GM12878 (cell line): Measurements from ENCODE around the gene GARIN5A. TPM values are rescaled to one million over a fixed set of nuclear protein-coding genes. Genes with fewer than 3 reads are reported as not detected.

Source experiments
- ATAC-seq: fragments of 200-7000 bp; cut with Tn5 transposase; 3 replicates; pipeline ENCODE4 v1.9.1; 2020; ENCODE audit warnings: mild to moderate bottlenecking, moderate library complexity
- BruUV-seq: library from RNA; stranded (reverse); fragments of 400-500 nt; replicated peaks from 2 replicates; lab custom pipeline; 2021; lab: Mats Ljungman, UMichigan
- CTCF ChIA-PET: fragments of 300-600 bp; sonication (Branson Sonifier 250); formaldehyde crosslinking; extraction: SDS; loops from one replicate; lab custom pipeline; 2021; ENCODE audit warnings: inconsistent platforms; lab: Yijun Ruan, JAX
- POLR2A ChIA-PET: fragments of 350-600 bp; formaldehyde crosslinking; extraction: SDS; loops from one replicate; lab custom pipeline; 2021; ENCODE audit warnings: inconsistent platforms; lab: Charles Lee
- RAD21 ChIA-PET: fragments of 300-600 bp; sonication (Branson Sonifier 250); formaldehyde crosslinking; loops from one replicate; lab custom pipeline; 2023; ENCODE audit warnings: antibody characterized with exemption; ENCODE audit not compliant: unreplicated experiment; lab: Charles Lee
- SMC1A ChIA-PET: fragments of 300-600 bp; sonication (Branson Sonifier 250); formaldehyde crosslinking; loops from one replicate; lab custom pipeline; 2023; ENCODE audit not compliant: unreplicated experiment, uncharacterized antibody; lab: Charles Lee
- DNase-seq: peaks from one replicate; pipeline ENCODE4 v3.0.0-alpha.2; 2011; ENCODE audit warnings: low read depth, low spot score
- FAIRE-seq: peaks from 3 replicates; lab custom pipeline; 2011; peaks lifted over from hg19 to GRCh38; lab: Jason Lieb, UNC
- H2AFZ ChIP-seq: 2 replicates; pipeline ENCODE4 v1.6.0; 2011; ENCODE audit warnings: low read depth, low read length, control low read depth; ENCODE audit not compliant: control insufficient read depth
- H3K27ac ChIP-seq: 2 replicates; pipeline ENCODE4 v1.5.1; 2011; ENCODE audit warnings: control low read depth; ENCODE audit not compliant: control insufficient read depth, insufficient read depth
- H3K27me3 ChIP-seq, 2 experiments: replicated peaks in 1 of 2; 2 replicates each; pipeline versions ENCODE4 v1.6.0 to v1.6.1; 2011; ENCODE audit warnings: low read length in 1 of 2; ENCODE audit not compliant: control insufficient read depth in 2 of 2, insufficient read depth in 2 of 2
- H3K36me3 ChIP-seq, 2 experiments: 2 replicates each; pipeline ENCODE4 v1.5.1; 2011; ENCODE audit warnings: low read length in 1 of 2; ENCODE audit not compliant: control insufficient read depth in 2 of 2, insufficient read depth in 2 of 2
- H3K4me1 ChIP-seq: 2 replicates; pipeline ENCODE4 v1.6.1; 2011; ENCODE audit warnings: mild to moderate bottlenecking, low read length, moderate library complexity, mixed read lengths; ENCODE audit not compliant: control insufficient read depth, insufficient read depth
- H3K4me2 ChIP-seq: 2 replicates; pipeline ENCODE4 v1.6.0; 2011; ENCODE audit warnings: control low read depth; ENCODE audit not compliant: control insufficient read depth, insufficient read depth
- H3K4me3 ChIP-seq: fragments of 200-600 bp; sonication (generic); 2 replicates; pipeline ENCODE4 v1.5.1; 2016
- H3K79me2 ChIP-seq: 2 replicates; pipeline ENCODE4 v1.6.0; 2011; ENCODE audit warnings: low read length; ENCODE audit not compliant: control insufficient read depth, insufficient read depth
- H3K9ac ChIP-seq: 2 replicates; pipeline ENCODE4 v1.8.0; 2011; ENCODE audit warnings: low read length, control low read depth, mixed read lengths; ENCODE audit not compliant: control insufficient read depth, insufficient read depth
- H3K9me3 ChIP-seq: replicated peaks from 3 replicates; pipeline ENCODE4 v1.5.1; 2011; ENCODE audit warnings: mild to moderate bottlenecking, low read length; ENCODE audit not compliant: control insufficient read depth, insufficient read depth
- H4K20me1 ChIP-seq: 2 replicates; pipeline ENCODE4 v1.6.0; 2011; ENCODE audit not compliant: control insufficient read depth, insufficient read depth
- BMI1 ChIP-seq: fragments of 450-650 bp; IDR thresholded peaks from 2 replicates; pipeline ENCODE4 v1.6.1; 2016; ENCODE audit warnings: mild to moderate bottlenecking, moderate library complexity, borderline replicate concordance
- CHD2 ChIP-seq: IDR thresholded peaks from 2 replicates; pipeline ENCODE4 v1.6.1; 2011; ENCODE audit warnings: low read depth, low read length, improper control_type of control experiment, borderline replicate concordance
- LARP7 ChIP-seq: fragments of 450-650 bp; IDR thresholded peaks from 2 replicates; pipeline ENCODE4 v1.6.1; 2017; ENCODE audit warnings: mild to moderate bottlenecking
- MTA3 ChIP-seq: IDR thresholded peaks from 2 replicates; pipeline ENCODE4 v1.6.1; 2012; ENCODE audit warnings: low read length, inconsistent platforms, borderline replicate concordance
- NBN ChIP-seq: fragments of 450-650 bp; IDR thresholded peaks from 2 replicates; pipeline ENCODE4 v1.6.1; 2016
- NFYA ChIP-seq: IDR thresholded peaks from 2 replicates; pipeline ENCODE4 v1.6.1; 2011; ENCODE audit warnings: low read depth, mild to moderate bottlenecking, low read length, improper control_type of control experiment, borderline replicate concordance
- NR2F1 ChIP-seq: fragments of 450-650 bp; conservative IDR thresholded peaks from 2 replicates; pipeline ENCODE4 v1.6.1; 2017; ENCODE audit warnings: mild to moderate bottlenecking
- PRDM15 ChIP-seq: fragments of 450-650 bp; formaldehyde crosslinking; IDR thresholded peaks from 2 replicates; pipeline ENCODE4 v1.4.0; 2020; ENCODE audit warnings: mild to moderate bottlenecking, moderate library complexity
- WGBS: methylation state at CpG from one replicate; pipeline ENCODE4 v1.1.6; 2016; ENCODE audit warnings: low lambda C conversion rate; ENCODE audit not compliant: insufficient replicate concordance, insufficient coverage; ENCODE audit errors: missing lambda C conversion rate; 5-methylcytosine and 5-hydroxymethylcytosine counted together
- in situ Hi-C: fragments of 300-500 bp; cut with MboI; formaldehyde crosslinking; loops from 9 replicates; pipeline ENCODE4 v1.14.3; 2018; ENCODE audit warnings: mixed read lengths
- intact Hi-C: fragments of 100-400 bp; cut with micrococcal nuclease; formaldehyde crosslinking; loops from one replicate; pipeline ENCODE4 v1.14.2; 2022; ENCODE audit not compliant: unreplicated experiment
- polyA plus RNA-seq, 11 experiments: library from polyadenylated mRNA; depleted of rRNA in 4 of 11; unstranded in 6 of 11; stranded (reverse) in 5 of 11; fragments of >200 nt; fragmentation: Nextera tagmentation in 4 of 11; fragmentation: Illumina TruSeq in 1 of 11; extraction: Ambion mirVana in 4 of 11; extraction: Trizol in 1 of 11; gene quantifications; 1 replicate in 1 of 11; 2 replicates in 10 of 11; pipeline versions ENCODE4 v1.2.1 to v1.2.3, GENCODE V29; 2011 to 2016; ENCODE audit warnings: inconsistent platforms in 2 of 11, missing spikeins in 2 of 11, low read depth in 1 of 11
- total RNA-seq, 4 experiments: library from RNA; depleted of rRNA in 3 of 4; stranded (reverse); fragments of >200 nt in 3 of 4; fragmentation: Illumina TruSeq in 1 of 4; extraction: Trizol in 1 of 4; gene quantifications; 2 replicates each; pipeline versions ENCODE4 v1.2.1 to v1.2.3, GENCODE V29; 2013 to 2021

GARIN5A gene
- total and polyA plus RNA-seq, 10 of the 15 experiments (the other 5 are each of a cell fraction or from before 2014, with no cell fraction given) = 0.18 to 1.2 (median 0.24) TPM; not detected in 6

- no peaks in the 10 kb centered on the region for H3K4me1 ChIP-seq
These were observed 39.8 kb upstream of the GARIN5A start for GRCh38 chr19:50516456-50516855.

More at GRCh38 chr19:50516456-50516855, 39.8 kb upstream of the GARIN5A start:
- Histone ChIP-seq H2AFZ (no peak overlapping the region), H3K79me2 (no peaks in the 10 kb centered on the region), H3K4me3 (no peak overlapping the region), H4K20me1 (no peaks in the 10 kb centered on the region), H3K9me3 (no peaks in the 10 kb centered on the region), H3K27me3 (no peaks in the 10 kb centered on the region), H3K4me2 (no peak overlapping the region), H3K9ac (no peak overlapping the region), H3K27ac (no peak overlapping the region), H3K36me3 (no peaks in the 10 kb centered on the region)
- intact Hi-C loops (no loop called here), in situ Hi-C loops (no loop called here)
- no peak for ATAC-seq
- POLR2A ChIA-PET = no interaction called here
- RAD21 ChIA-PET = no interaction called here
- SMC1A ChIA-PET = no interaction called here
- FAIRE-seq = no peak
- CTCF ChIA-PET = no interaction called here
- 47% methylated on average over 10 of the region's 12 CpGs for WGBS
- no peak for DNase-seq
- TF ChIP-seq NR2F1 (no peak), NFYA (no peak), CHD2 (no peak), LARP7 (no peak), BMI1 (no peak), MTA3 (no peak), PRDM15 (CRISPR knock-in tag) (no peak), NBN (no peak)
- BruUV-seq = no TSS peak
